ENCODE measurements around the gene NKPD1.

GRCh38 chr19:45151821-45152503 is 8.8 kb downstream of the NKPD1 start:
- TF ChIP-seq EZH2 (optimal IDR thresholded peaks at IDR 0.05; ENCODE audit: low read depth, low read length) (no peak), EZH2phosphoT487 (IDR thresholded peaks at IDR 0.05; ENCODE audit: low read length) (no peak)
- TF ChIP-seq, protein P1, sequence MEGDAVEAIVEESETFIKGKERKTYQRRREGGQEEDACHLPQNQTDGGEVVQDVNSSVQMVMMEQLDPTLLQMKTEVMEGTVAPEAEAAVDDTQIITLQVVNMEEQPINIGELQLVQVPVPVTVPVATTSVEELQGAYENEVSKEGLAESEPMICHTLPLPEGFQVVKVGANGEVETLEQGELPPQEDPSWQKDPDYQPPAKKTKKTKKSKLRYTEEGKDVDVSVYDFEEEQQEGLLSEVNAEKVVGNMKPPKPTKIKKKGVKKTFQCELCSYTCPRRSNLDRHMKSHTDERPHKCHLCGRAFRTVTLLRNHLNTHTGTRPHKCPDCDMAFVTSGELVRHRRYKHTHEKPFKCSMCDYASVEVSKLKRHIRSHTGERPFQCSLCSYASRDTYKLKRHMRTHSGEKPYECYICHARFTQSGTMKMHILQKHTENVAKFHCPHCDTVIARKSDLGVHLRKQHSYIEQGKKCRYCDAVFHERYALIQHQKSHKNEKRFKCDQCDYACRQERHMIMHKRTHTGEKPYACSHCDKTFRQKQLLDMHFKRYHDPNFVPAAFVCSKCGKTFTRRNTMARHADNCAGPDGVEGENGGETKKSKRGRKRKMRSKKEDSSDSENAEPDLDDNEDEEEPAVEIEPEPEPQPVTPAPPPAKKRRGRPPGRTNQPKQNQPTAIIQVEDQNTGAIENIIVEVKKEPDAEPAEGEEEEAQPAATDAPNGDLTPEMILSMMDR (IDR thresholded peaks at IDR 0.05; ENCODE audit: low read length), result no peak

Measured in MM.1S (cell line).